Activated CD4-positive, alpha-beta T cell treated with anti-CD3 and anti-CD28 coated beads, Interleukin-2, amount 50 U/mL, for 24 hours (primary cell): ENCODE data around the gene GUCY2D.
"Not testable (repeated sequence)": the region's sequence is repeated elsewhere in the genome, so short reads cannot be mapped to it uniquely, and the experiment has no call there.

Experiments used
- DNase-seq, 2 donors: peaks; one replicate each; pipeline ENCODE4 v3.0.0-alpha.2; 2020; ENCODE audit warnings: low read depth in 1 of 2, low spot score in 1 of 2

The GUCY2D gene

DNA sequence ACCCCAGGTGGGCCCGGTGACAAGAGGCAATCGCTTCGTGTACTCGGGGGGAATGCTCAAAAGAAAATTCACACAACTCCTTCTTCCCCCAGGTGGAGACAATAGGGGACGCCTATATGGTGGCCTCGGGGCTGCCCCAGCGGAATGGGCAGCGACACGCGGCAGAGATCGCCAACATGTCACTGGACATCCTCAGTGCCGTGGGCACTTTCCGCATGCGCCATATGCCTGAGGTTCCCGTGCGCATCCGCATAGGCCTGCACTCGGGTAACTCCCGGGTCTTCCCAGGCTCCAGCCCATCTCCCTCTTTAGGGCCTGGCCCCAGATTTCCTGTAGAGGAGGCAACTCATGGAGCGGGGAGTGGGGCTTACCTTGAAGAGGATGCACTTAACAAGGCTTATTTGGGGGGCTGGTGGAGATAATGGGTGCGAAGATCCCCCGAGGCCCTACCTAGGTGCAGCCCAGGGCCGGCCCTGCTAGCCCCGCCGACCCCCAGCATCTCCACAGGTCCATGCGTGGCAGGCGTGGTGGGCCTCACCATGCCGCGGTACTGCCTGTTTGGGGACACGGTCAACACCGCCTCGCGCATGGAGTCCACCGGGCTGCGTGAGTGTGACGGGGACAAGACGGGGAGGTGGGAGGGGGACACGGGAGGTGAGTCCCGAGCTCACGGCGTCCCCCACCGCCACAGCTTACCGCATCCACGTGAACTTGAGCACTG is 13.0 kb downstream of the GUCY2D start:
- no peak for DNase-seq

DNA sequence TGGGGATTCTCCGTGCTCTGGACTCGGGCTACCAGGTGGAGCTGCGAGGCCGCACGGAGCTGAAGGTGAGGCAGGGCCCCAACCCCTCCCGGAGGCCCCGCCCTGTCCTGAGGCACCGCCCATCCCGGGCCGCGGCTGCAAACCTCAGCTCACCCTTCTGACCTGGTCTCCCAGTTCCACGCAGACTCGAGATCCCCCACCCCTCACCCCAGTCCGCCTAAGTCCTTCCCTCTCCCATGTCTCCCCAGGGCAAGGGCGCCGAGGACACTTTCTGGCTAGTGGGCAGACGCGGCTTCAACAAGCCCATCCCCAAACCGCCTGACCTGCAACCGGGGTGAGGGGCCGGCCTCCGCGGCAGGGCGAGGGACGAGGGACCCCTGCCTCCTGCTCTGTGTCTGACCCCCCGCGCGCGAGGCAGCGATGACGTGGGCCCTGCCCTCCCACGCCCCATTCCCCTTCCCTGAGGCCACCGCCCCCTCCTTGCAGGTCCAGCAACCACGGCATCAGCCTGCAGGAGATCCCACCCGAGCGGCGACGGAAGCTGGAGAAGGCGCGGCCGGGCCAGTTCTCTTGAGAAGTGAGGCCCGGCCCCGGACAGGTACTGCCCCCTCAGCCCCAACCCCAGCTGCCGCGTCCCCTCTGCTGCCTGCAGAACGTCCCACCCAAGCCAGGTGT is 13.7 kb downstream of the GUCY2D start:
- DNase-seq: no peak

DNA sequence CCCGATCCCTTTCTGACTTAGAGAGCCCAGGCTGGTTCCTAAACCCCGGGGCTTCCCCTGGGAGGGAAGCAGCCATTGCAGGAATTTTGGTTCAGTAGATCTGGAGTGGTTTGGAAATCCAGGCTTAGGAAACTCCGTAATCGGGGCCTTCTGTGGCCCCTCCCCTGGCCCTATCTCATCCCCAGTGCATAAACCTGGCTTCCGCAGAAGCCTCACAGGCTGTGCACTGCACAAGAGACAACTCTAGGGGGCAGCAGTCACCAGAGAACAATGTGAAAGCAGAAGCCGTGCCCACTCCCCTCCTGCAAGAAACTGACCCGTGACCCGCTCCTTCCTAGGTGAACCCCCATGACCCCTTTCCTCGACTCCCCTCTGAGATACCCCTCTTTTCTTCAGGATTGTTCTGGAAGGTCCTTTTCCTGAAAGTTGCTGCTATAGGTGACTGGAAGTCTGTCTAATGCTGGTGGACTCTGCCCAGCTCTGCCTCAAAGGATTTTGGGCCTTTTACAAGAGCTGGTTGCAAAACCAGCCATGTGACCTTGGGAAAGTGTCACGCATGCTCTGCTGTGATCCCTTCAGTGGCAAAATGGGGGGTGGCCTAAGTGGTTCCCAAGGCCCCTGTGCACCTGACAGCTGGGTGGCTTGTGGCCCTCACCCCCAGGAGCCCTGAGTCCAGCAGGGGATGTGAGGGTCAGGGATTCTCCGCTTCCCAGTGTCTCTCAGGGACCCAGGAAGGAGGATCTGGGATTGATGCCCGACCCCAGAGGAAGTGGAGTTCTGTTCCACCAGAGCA is 14.4 kb downstream of the GUCY2D start:
- no peak for DNase-seq

DNA sequence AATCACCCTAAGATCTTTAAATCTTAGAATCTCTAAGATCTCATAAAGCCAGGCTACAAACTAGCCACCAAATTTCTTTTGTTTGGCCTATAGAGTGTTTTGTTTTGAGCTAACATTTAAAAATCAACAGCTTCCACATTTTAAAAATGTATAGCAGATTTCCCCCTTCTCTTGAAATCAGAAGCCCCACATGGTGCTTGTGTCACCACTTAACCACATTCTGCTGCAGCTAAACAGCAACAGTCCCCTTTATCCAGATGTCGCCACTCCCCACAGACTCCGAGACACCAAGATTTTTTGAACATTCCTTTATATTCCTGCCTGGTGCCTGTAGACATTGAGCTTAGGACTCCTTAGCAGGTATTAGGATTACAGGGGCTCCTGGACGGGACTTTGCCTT is 16.0 kb downstream of the GUCY2D start:
- no peak for DNase-seq

DNA sequence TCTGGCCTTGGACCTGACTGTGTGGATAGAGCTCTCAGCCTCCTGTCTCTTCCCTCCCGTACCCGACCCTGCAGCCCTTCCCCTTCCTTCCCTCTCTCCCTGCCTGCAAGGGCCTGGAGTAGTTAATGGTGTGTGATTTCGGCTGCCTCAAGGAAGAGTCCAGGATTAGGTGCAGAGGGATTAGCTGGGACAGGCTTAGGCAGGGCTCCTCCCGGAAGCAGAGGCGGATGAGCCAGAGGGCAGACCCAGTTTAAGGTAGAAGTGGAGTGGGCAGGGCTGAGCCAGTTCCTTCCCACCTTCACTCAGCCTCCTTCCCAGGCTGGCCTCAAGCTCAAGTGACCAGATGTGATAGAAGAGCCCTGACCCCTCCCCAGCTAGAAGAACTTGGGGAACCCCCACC is 16.8 kb downstream of the GUCY2D start:
- DNase-seq: no peak

DNA sequence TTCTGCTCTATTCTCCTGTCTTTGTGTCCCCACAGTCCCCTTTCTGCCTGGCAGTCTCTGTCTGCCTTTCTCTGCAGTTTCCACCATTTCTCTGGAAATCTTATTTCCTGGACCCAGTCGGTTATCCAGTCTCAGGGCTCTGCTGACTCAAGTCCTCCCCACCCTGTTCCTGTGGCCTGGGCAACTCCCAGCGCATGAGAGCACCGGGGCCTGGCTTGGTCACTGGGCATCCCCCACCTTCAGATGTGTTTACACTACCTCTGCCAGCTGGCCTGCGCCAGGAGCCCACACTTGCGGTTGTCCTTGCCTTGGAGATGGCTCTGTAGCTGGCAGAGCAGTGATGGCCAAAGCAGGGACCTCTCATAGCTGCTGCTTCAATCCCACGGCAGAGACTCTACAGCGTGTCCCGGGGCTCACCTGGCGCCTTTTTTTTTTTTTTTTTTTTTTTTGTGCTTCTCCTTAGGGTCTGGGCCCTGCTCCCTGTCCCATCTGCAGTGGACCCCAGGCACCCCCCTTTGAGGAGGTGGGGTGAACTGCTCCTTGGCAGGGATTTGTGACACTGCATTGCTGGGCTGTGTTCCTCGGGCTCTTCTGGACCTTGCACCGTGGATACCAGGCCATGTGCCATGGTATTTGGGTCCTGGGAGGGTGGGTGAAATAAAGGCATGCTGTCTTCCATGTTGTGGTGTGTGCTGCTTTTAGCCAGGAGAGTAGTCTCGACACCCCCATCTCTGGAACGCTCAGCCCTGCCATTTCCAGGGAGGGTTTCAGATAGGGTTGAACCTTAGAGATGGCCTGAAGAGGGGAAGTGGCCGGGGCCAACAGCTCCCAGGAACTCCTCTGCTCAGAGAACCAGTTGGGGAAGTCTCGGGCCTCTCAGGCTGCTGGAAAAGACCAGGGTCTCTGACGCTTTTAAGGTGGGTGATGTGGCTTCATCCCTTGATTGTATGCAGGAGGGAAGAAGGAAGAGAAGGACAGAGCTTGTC is 17.5 kb downstream of the GUCY2D start:
- DNase-seq: no peak

DNA sequence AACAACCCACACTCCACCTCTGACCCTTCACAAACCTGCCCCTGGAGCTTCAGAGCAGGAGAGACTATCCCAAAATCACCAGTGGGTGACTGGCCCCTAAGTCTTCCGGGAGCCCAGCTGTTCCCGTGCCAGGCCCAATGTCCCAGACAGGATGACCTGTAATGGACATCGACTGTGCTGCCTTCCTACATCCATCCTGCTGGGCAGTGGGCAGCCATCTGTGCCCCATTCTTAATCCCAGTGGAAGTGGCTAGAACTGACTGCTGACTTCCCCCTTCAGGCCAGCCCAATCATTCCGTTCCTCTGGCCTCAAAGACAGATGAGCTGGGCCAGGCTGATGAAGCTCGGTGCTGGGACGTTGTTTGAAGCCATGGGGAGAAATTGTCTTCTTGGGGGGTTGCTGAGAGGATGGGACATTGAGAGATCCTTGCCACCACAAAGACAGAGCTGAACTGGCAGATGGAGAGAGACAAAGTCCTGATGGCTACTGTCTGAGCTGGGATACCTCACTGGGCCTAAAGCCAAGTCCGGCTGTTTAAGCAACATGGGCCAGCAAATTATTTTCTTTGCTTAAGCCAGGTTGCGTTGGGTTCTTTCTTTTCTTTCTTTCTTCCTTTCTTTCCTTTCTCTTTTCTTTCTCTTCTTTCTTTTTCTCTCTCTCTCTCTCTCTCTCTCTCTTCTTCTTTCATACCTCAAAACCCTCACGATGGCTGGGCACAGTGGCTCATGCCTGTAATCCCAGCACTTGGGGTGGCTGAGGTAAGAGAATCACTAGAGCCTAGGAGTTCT is 18.6 kb downstream of the GUCY2D start:
- DNase-seq: no peak

DNA sequence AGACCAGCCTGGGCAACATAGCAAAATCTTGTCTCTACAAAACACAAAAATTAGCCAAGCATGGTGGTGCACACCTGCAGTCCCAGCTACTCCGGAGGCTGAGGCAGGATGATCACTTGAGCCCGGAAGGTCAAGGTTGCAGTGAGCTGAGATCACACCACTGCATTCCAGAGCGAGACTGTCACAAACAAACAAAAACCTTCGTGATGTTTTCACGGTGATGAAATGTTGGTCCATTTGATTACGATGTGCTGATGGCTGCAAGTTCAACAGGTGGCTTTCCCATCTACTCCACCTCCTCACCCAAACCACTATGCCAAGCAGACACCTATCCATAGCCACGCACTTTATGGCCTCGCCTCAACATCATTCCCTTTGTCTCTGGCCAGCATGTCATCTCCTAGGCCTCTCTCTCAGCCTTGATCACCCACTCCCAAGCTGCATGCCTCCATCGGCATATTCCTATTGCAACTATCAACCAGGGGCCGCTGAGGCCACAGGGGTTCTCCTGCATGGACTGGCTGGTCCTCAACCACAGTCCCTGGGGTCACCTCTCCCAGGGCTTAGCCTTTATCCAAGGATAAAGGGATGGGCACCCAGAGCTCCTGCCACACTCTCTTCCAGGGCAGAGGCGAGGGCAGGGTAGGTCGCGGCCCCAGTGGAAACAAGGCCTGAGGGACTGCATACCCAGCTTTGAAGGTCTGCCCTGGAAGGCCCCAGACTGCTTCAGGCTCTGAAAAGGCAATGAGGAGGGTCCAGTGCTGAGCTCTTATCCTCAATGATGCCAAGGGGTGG is 19.3 kb downstream of the GUCY2D start:
- no peak for DNase-seq

DNA sequence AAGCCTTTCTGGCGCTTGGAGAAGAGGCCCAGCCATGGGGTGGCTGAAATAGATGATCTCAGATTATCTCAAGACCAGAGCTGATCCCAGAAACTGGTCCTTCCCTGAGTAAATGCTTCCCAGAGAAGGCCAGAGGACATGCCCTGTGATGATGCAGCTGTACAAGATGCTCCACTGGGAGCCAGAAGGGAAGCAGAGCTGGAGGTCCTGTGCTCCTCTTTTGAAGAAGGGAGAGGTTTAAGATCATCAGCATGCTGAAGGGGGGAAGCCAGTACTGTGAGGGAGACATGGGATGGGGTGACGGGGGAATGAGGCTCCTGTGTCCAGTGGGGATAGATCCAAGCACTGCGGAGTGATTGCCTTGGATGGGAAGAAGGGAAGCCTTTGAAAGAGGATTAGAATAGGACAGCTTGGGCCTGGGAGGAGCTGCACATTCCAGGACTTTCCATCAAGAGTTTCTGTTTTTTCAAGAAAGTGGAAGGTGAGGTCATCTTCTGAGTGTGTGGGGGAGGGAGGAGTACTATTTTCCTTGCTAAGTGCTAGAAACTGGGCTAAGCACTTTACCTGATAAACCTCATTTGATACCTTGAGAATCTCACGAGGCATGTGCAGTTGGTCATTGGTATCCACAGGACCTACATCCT is 20.1 kb downstream of the GUCY2D start:
- DNase-seq: no peak

DNA sequence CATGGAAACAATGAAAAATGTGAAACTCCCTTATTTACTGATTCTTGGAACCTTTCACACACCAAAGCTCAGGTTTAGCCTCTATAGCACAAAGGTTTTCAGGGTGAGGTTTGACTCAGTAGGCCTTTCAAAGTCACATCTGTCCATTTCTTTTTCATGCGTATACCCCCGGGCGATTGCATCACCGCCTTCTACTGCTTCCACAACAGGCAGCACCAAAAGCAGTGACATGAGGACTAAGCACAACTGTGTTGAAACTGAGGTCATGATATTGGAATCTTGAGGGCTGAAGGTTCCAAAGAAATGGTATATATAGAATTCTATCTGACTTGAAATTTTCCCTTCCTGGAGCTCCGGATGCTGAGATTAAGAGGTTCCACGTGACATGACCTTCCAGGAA is 21.7 kb downstream of the GUCY2D start:
- not testable (repeated sequence) for DNase-seq

DNA sequence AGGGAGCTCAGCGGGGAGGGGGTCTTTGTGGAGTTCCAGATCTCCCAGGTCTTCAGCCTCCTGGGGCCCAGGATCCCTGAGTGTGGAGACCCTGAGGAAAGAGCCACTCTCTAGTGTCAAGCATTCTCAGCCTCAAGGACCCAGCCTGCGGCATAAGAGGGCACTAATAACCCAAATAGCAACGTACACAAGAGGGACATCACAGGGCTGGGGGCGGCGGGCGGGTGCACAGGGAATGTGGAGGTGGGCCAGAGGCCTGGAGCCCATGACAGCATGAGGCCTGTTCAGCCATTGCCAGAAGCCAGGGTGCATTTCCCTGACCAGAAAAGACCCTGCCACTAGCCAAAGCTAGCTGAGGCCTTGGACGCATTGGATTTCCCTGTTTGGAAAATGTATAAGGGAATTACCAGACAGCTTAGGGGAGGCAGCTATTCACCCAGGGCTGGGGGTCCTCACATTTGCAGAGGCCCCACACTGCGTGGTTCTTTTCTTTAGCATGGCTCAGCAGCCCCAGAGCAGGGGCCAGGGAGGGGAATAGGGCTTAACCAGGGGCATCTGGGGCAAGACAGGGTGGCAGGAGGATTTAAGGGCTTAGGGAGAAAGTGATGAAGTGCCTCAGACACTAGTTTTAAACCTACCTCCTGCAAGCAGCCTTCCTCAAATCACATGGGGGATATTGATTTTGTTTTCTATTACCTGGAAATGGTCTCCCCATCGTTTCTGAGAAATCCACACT is 22.9 kb downstream of the GUCY2D start:
- no peak for DNase-seq

DNA sequence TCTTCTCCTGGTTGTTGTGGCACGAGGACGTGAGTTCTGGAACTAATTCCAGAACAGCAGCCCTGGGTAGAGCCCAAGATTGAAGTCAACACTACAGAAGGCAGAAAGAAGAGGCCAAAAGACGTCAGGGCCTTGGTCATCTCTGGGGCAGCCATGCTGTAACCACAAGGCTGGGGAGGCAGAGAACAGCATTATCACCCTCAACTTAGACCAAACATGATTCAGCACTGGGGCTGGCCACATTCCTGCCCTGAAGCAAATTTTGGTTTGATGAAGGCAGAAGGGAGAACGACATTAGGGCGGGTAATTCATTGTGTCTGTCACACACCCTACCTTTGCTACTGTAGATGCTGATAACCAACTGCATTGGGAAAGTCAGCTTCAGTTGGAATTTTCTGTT is 26.7 kb downstream of the GUCY2D start:
- DNase-seq: no peak

DNA sequence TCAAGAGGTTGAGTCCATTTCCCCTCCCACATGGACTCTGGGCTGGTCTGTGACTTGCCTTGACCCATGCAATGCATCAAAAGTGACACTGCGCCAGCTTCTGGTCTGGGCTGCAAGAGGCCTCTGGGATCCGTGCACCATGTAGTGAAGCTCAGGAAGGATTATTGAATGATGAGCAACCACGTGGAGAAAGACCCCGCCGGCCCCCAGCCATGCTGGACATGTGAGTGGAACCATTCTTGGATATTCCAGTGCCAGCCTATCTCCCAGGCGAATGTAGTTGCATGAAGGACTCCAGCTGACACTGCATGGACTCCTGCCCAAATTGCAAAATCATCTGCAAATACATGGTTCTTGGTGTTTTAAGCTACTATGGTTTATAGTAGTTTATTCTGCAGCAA is 28.8 kb downstream of the GUCY2D start:
- DNase-seq: no peak

DNA sequence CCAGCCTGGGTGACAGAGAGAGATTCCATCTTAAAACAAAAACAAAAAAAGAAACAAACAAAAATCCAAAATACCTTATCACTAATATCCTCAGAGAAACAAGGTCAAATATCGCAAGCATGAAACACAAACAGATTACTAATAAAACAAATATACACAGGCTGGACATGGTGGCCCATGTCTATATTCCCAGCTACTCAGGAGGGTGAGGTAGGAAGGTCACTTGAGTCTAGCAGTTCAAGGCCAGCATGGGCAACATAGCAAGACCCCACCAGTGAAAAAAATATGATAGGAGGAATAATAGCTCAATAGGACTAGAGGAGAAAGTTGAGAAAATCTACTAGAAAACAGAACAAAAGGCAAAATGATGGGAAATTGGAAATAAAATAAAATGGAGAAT is 29.5 kb downstream of the GUCY2D start:
- DNase-seq: no peak

DNA sequence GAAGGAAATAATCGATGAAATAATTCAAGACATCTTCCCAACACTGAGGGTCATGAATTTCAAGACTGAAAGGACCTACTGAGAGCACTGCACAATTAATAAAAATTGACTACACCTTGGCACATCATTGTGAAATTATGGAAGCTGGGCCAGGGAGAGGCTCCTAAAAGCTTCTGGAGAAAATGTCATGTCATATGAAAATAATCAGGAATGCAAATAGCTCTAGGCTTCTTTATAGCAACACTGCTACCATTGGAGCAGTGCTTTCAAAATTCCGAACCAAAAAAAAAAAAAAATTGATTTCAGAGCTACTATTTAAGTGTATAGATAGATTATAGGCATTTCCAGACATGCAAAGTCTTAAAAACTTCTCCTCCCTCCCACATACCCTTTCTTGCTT is 30.0 kb downstream of the GUCY2D start:
- DNase-seq: no peak

DNA sequence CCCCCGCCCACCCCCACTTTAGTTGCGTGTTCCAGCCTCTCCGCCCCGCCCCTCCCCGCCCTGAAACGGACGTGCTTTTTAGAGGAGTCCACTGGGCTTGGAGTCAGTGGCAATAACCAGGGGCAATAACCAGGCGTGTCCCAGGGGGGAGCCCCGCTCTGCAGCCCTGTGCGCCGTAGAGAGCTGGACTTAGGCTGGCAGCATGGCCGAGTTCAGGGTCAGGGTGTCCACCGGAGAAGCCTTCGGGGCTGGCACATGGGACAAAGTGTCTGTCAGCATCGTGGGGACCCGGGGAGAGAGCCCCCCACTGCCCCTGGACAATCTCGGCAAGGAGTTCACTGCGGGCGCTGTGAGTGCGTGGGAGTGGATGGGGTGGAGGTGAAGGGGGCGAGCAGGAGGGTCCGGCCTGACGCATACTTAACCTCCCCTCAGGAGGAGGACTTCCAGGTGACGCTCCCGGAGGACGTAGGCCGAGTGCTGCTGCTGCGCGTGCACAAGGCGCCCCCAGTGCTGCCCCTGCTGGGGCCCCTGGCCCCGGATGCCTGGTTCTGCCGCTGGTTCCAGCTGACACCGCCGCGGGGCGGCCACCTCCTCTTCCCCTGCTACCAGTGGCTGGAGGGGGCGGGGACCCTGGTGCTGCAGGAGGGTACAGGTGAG is 36.7 kb downstream of the GUCY2D start, which contains the start of gene ALOX15B:
TSS of gene ALOX15B (plus strand) at position 106 of the 657 bp plus-strand sequence. CDS start at position 203, 97 bp downstream.
- DNase-seq: no peak

DNA sequence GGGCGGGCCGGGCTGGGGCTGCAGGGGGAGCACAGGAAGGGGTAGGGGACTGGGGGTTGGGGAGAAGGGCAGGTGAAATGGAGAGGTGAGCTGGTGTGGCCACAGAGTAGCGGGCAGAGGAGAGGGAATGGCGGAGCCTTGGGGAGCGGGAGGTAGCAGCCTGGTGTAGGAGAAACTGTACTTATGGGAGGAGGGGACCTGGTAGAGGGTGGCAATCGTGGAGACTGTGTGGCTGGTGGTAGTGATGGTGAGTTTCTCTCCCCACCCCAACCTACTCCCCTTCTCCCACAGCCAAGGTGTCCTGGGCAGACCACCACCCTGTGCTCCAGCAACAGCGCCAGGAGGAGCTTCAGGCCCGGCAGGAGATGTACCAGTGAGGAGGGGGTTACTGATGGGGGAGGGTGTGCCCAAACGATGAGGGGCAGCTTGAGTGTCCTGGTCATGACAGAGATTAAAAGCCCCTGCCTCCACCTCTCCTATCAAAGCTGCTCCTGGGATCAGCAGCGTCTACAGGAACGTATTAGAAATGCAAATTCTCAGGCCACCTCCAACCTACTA is 37.3 kb downstream of the GUCY2D start:
- no peak for DNase-seq
